ENCODE results near the gene CCDC106.

CCDC106 gene

DNA sequence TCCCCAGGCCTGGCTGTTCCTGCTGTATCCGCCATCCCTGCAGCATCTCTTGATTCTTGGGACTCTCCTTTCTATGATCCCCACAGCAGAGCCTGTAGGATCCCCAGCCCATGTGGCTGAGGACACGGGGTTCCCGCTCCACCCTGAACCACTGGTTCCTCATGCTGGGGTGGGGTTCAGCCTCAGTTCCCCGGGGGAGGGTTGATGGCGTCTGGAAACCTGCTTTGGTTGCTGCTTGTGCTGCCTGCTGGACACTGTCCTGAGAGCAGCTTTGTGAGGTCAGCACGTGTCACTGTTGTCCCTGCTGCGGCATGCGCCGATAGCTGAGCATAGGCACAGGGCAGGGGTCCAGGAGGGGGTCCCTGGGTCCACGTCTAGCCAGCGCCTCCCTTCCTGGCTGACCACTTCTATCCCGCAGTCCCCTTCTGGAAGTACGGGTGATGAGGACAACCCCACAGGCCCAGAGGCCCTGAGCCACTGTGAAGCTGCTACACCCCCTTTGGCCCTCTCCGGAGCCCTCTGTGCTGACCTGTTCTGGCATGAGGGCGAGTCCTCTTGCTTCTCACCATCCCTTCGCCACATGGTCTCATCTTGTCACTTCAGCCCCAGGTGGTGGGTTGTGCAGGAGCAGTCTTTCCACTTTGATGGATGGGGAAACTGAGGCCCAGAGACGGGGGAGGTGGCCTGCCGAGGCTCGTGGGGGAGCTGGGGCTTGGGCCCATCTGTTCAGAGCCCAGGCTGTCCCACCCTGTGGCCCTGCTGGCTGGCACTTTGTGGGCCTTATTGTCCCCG lies 32.5 kb downstream of the CCDC106 start:
- ChIA-PET POLR2A (no interaction called here), CTCF (no interaction called here)
- TF ChIP-seq, protein P1, sequence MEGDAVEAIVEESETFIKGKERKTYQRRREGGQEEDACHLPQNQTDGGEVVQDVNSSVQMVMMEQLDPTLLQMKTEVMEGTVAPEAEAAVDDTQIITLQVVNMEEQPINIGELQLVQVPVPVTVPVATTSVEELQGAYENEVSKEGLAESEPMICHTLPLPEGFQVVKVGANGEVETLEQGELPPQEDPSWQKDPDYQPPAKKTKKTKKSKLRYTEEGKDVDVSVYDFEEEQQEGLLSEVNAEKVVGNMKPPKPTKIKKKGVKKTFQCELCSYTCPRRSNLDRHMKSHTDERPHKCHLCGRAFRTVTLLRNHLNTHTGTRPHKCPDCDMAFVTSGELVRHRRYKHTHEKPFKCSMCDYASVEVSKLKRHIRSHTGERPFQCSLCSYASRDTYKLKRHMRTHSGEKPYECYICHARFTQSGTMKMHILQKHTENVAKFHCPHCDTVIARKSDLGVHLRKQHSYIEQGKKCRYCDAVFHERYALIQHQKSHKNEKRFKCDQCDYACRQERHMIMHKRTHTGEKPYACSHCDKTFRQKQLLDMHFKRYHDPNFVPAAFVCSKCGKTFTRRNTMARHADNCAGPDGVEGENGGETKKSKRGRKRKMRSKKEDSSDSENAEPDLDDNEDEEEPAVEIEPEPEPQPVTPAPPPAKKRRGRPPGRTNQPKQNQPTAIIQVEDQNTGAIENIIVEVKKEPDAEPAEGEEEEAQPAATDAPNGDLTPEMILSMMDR (IDR thresholded peaks at IDR 0.05; ENCODE audit: insufficient read depth, low read length, missing control alignments): no peak
- no peak overlapping the region for H3K4me3 ChIP-seq (ENCODE audit: low read depth, low read length)
- no peak for DNase-seq (ENCODE audit: low read depth, low spot score)

DNA sequence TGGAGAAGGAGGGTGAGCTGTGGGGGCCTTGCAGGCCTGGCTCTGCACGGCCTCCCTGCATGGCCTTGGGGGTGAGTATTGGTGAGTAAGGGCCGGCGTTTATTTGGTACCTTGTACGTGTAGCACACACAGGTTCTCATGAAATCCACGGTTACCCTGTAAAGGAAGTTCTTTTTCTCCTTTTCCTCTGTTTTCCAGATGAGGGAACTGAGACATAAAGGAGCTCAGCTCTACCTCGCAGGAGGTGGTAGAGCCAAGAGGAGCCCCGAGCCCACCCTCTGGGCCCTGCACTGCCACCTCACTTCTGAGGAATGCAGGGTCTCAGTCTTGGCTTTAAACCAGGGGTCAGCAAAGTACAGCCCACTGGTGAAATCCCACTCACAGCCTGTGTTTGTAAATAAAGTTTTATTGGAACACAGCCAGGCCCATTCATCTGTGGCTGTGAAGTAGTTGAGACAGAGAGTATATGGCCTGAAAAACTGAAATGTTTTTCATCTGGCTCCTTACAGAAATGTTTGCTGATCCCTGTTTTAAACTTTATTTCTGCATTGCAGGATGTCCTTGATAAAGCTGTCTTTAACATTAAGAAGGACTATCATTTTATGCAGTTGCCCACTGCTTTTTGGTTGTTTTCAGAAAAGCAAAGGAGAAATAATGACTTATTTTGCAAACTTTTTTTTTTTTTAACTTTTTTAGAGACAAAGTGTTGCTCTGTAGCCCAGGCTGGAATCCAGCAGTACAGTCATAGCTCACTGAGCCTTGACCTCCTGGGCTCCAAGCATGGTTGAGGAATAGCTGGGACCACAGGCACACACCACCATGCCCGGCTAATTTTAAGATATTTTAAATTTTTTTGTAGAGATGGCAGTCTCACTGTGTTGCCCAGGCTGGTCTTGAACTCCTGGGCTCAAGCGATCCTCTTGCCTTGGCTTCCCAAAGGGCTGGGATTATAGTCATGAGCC lies 33.4 kb downstream of the CCDC106 start:
- CTCF ChIA-PET: interaction anchor here (0.7 to 1.6 kb wide), 2 partner anchors 11 to 27 kb away, joined by 3 to 4 read pairs; no protein-coding TSS in a partner anchor
- TF ChIP-seq, protein P1 (IDR thresholded peaks at IDR 0.05; ENCODE audit: insufficient read depth, low read length, missing control alignments): no peak
- H3K4me3 ChIP-seq (ENCODE audit: low read depth, low read length): no peak overlapping the region
- POLR2A ChIA-PET: no interaction called here
- DNase-seq (ENCODE audit: low read depth, low spot score): no peak

DNA sequence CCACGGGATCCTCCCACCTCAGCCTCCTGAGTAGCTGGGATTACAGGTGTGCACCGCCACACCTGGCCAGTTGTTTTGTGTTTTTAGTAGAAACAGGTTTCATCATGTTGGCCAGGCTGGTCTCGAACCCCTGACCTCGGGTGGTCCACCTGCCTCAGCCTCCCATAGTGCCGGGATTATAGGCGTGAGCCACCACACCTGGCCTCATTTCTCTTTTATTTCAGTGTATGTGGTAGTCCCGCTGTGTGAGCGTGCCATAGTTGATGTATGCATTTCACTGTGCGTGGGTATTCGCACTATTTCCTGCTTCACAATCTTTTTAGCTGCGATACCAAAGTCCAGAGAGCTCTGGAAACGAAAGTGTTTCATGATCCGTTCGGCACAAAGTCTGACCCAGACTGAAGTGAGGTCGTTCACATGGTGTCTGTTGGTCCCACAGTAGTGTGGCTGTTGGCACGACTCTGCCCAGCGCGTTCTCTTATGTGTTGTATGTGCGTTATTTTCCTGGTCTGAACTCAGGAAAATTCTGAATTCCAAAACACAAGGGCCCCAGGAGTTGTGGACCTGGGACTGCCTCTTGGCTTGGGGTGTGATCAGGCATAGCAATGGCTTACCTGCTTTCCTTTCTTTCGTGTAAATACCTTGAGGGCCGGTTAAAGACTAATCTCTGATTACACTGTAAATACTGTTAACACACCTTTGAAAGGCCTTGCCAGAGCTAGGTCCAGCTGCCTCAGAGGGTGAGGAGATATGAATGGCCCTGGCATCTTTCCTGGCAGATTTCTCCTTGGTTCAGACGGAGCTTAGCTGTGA lies 35.6 kb downstream of the CCDC106 start:
- no peak for DNase-seq (ENCODE audit: low read depth, low spot score)
- TF ChIP-seq, protein P1 (IDR thresholded peaks at IDR 0.05; ENCODE audit: insufficient read depth, low read length, missing control alignments): no peak
- H3K4me3 ChIP-seq (ENCODE audit: low read depth, low read length): no peak overlapping the region
- ChIA-PET CTCF (no interaction called here), POLR2A (no interaction called here)

DNA sequence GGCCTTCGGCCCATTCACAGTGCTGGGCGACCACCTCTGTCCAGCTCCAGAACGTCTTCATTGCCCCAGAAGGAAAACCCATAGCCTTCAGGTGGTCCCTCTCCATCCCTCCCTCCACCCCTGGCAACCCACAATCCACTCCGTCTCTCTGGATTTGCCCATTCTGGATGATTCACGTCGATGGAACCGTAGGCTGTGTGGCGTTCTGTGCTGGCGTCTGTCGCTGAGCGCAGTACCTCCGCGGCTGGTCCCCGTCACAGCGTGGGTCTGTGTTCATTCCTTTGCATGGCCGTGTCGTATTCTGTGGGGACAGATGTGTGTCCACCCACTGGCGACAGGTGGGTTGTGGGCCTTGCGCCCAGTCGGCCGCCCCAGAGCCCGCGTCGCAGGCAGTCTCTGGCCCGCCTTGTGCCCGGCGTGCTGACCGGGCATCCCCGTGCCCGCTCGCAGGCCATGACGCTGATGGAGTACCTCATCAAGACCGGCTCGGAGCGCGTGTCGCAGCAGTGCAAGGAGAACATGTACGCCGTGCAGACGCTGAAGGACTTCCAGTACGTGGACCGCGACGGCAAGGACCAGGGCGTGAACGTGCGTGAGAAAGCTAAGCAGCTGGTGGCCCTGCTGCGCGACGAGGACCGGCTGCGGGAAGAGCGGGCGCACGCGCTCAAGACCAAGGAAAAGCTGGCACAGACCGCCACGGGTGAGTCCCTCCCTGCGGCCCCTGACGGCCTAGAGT lies 37.1 kb downstream of the CCDC106 start:
- ChIA-PET CTCF (interaction anchor here (1.3 kb wide), 1 partner anchor 9 kb away, joined by 3 read pairs; no protein-coding TSS in a partner anchor), POLR2A (no interaction called here)
- TF ChIP-seq, protein P1 (IDR thresholded peaks at IDR 0.05; ENCODE audit: insufficient read depth, low read length, missing control alignments): no peak
- no peak for DNase-seq (ENCODE audit: low read depth, low spot score)
- H3K4me3 ChIP-seq (ENCODE audit: low read depth, low read length): no peak overlapping the region

DNA sequence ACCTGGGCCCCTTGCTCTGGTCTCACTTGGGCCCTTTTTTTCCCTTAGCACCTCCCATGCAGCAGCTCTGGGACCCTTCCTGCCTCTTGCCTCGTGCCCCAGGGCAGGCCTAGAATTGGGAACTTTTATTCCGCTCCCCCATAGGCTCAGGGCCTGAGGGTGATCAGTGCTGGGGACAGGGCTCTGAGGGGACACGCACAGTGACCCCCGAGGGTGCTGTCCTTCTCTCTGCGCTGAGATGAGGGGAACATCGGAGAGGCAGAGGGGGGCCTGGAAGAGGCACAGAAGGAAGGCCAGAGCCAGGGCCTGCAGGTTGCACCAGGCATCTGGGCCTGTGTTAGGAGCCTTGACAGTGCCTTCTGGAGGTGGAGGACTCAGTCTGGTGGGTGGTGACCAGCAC lies 37.8 kb downstream of the CCDC106 start:
- CTCF ChIA-PET: no interaction called here
- TF ChIP-seq, protein P1 (IDR thresholded peaks at IDR 0.05; ENCODE audit: insufficient read depth, low read length, missing control alignments): no peak
- POLR2A ChIA-PET: no interaction called here
- H3K4me3 ChIP-seq (ENCODE audit: low read depth, low read length): no peak overlapping the region
- DNase-seq (ENCODE audit: low read depth, low spot score): no peak

Measured in AG04449 (cell line).